IPS-18c (cell line): ENCODE results near the gene SLC4A1.

ENCODE experiments used
- H3K4me3 ChIP-seq: 2 replicates; pipeline ENCODE4 v1.7.0; 2013; ENCODE audit warnings: low read depth, mild to moderate bottlenecking, low read length, moderate library complexity; ENCODE audit not compliant: insufficient read depth
- H3K9me3 ChIP-seq: one replicate; pipeline ENCODE4 v1.6.1; 2013; ENCODE audit warnings: mild to moderate bottlenecking, low read length, moderate library complexity; ENCODE audit not compliant: control insufficient read depth, insufficient read depth

Gene SLC4A1

GRCh38 chr17:44216694-44217093 is 51.2 kb downstream of the SLC4A1 start:
- Histone ChIP-seq H3K4me3 (no peak overlapping the region), H3K9me3 (no peaks in the 10 kb centered on the region)

- Histone ChIP-seq H3K4me3 (no peak overlapping the region), H3K9me3 (no peaks in the 10 kb centered on the region)
These were observed 51.8 kb downstream of the SLC4A1 start for GRCh38 chr17:44216173-44216572.

GRCh38 chr17:44214896-44215295 is 53.0 kb downstream of the SLC4A1 start:
- H3K4me3 ChIP-seq = no peak overlapping the region
- H3K9me3 ChIP-seq = no peaks in the 10 kb centered on the region

DNA sequence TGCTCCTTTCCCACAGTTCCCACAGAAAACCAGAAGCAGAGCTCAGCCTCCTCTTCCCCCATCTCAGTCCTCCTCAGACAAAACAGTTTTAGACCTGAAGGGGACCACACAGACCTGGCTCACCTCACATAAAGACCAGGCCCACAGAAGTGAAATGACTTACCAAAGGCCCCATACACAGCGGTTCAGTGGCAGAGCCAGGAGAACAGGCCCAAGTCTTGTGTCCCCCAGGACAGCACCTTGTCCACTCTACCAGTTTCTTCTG is 53.8 kb downstream of the SLC4A1 start:
- H3K4me3 ChIP-seq = no peak overlapping the region
- no peaks in the 10 kb centered on the region for H3K9me3 ChIP-seq

DNA sequence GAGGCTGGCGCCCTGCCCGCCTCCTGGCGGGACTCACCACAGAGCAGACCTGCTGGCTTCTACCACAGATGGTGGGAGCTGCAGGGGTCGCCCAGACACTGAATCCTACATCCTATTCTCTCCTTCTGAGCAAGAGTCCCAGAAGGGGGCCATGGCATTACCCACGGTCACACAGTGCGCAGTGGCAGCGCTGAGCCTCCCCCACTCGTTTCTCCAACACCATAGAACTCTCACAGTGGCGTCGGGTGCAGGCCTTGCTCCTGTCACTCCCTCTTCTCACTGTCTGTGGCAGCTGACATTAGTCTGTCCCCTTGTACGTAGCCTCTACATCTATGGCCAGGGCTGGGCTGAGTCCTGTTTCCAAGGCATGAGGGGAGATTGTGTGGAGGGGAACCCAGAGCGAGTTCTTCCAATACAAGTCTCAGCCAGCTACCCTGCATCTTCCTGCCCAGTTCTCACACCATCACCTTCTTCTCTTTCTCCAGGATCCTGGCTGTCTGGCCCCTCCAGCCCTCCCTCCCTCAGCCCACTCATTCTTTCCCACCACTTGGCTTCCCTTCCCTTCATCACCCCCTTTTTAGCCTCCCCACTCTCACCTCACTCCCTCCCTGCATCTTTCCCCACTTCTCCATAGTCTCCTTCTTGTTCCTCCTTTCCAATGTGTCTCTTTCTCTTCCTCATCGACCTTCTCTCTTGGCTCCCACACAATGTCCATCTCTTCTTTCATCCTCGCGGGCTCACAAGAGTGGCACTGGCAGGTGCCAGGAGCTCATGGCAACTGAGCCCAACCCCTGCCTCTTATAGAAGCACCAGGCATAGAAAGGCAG is 54.3 kb downstream of the SLC4A1 start:
- Histone ChIP-seq H3K9me3 (no peaks in the 10 kb centered on the region), H3K4me3 (no peak overlapping the region)

DNA sequence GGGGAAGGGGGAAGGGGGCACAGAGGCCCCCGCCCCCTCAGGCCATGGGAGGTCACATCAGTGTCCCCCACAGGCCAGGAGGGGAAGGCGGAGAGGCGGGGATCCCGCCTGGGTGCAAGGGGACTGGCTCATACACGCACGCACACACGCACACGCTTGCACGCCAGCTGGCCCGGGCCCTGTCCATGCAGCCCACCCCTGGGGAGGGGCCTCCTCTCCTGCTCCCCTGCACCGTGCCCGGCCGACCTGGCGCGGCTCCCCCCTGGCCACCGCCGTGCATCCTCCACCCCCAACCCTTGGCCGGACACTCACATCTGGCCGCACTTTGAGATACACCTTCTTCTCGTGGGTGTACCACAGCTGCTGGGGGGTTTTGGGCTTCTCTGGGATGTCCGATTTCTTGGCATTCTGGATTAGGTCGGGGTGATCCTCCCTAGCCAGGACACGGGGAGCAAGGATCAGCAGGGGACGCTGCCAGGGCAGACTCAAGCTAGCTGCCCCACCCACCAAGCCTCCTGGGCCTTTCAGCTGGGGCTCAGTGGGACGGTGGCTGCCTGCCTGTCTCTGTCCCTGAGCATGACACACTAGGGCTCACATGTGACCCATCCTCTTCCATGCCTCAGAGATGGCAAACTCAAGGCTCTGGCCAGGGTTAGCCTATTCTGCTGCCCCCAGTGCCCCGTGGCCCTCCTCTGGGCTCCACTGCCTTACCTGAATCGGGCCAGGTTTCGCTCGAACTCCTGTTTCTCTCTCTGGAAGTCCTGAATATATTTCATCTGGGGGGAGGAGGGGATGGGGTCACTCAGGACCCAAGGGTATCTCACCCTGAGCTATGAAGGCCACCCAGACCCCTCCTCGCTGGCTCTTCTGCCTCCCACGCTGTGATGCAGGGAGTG is 55.2 kb downstream of the SLC4A1 start:
- Histone ChIP-seq H3K9me3 (no peaks in the 10 kb centered on the region), H3K4me3 (no peak overlapping the region)

GRCh38 chr17:44211281-44212265 is 56.4 kb downstream of the SLC4A1 start:
- no peak overlapping the region; the same call in 1 of the 2 replicates for H3K4me3 ChIP-seq
- H3K9me3 ChIP-seq = no peaks in the 10 kb centered on the region

DNA sequence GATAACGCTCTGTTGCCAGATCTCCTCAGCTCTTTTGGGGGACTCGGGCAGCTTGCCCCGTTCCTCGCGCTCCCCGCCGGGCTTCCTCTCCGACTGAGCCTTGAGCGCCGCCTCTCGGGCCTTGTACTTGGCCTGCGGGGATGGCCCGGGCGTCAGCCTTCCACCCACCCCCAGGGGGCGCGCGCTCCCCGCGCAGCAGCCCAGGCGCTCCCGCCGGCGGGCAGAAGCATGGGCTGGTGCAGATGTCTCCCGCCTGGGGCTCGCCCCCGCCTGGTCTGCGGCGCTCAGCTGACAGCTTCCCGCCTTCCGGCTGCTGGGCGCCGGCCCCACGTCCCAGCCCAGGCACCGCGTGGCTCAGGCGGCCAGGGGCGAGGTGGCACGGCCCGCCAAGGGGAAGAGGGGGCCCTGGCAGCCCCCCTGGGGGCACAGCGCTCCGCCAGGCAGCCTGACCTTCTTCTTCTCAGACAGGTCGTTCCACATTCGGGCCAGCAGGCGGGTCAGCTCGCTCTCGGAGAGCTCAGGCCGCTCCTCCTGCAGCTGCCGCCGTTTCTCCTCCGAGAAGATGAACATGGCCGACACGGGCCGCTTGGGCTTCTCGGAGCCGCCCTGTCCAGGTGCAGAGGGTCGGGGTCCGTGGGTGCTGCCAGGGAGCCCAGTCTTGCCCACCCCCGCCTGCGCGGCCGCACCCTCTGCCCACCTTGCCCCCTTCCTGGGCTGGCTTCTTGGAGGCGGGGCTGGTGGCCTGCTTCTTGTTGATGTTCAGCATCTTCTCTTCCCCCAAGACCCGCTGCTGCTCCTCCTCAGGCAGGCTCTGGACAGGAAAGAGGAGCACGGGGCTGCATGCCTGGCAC is 57.4 kb downstream of the SLC4A1 start:
- no peak overlapping the region for H3K4me3 ChIP-seq
- H3K9me3 ChIP-seq = no peaks in the 10 kb centered on the region

DNA sequence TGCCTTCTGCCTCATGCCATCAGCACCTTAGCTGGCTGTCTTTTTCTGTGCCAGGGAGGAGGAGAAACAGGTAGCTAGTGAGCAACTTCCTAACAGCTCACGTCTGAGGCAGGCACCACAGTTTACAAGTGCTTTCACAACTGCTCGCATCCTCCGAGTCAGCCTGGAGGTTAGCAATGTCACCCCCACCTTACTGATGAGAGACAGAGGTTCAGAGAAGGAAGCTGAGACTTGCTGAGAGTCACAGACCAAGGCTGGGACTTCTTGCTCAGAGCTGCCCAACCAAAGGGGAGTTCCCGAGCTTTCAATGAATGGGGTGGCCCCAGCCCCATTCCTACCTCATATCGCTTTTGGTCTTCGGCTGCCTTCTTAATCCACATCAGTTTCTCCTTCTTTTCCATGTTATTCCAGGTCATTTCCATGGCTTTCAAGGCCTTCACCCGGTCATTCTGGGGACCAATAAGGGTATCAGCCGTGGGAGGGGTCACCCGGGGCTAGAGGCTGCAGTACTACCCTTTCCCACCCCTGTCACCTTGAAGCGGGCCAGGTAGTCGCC is 58.1 kb downstream of the SLC4A1 start:
- Histone ChIP-seq H3K9me3 (no peaks in the 10 kb centered on the region), H3K4me3 (no peak overlapping the region)

GRCh38 chr17:44207743-44208142 is 60.2 kb downstream of the SLC4A1 start:
- Histone ChIP-seq H3K4me3 (no peak overlapping the region), H3K9me3 (no peaks in the 10 kb centered on the region)

DNA sequence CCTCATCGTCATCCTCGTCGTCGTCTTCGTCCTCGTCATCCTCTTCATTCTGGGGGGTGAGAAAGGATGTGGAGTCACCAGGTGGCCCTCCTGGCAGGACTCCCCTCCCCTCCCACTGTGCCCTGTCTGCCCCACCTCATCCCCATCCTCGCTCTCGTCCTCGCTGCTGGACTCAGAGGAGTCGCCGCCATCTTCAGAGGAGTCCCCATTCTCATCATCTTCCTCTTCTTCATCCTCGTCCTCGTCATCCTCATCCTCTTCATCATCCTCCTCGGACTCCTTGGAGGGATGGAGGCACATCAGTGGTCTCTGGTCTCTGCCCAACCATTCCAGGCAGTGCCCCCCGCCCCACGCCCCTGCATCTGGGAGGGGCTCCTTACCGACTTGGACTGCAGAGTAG is 60.6 kb downstream of the SLC4A1 start:
- Histone ChIP-seq H3K9me3 (no peaks in the 10 kb centered on the region), H3K4me3 (no peak overlapping the region)

- Histone ChIP-seq H3K9me3 (no peaks in the 10 kb centered on the region), H3K4me3 (no peak overlapping the region)
These were observed 61.1 kb downstream of the SLC4A1 start for GRCh38 chr17:44206825-44207155.

DNA sequence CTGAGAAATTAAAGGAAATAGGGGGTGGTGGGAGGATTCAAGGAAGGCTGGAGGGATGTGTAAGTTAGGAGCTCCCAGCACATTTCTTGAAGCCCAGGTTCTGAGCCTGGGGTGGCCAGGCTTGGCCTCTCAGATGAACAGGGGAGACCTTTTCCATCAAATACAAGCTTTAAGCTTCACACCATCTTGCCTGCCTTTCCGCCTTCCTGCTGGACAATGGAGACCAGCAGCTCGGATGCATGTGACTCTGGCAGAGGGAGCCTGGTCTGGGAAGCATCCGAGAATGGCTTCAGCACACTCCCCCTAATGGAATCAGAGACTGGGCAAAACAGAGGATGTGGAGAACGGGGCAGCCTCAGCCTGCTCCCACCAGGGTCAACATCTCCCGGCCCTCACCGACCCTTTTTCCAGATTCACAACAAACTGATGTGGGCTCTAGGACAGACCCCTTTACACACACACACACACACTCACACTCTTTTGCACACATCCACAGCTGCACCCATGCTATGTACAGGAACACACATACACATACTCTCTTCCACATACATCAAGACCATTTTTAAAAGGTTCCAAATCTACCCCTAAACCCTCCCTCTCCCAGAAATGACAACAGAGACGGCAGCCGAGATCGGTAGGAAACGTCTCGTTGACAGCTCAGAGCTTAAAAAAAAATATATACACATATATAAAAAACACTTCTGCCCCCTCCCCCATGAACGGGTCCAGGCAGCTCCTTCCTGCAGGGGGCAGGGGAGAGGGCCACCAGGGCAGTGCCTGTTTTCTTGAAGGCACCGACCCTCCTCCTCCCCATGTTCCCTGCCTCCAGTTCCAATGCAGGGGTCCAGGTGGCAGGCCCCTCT is 61.7 kb downstream of the SLC4A1 start:
- Histone ChIP-seq H3K4me3 (no peak overlapping the region), H3K9me3 (no peaks in the 10 kb centered on the region)

DNA sequence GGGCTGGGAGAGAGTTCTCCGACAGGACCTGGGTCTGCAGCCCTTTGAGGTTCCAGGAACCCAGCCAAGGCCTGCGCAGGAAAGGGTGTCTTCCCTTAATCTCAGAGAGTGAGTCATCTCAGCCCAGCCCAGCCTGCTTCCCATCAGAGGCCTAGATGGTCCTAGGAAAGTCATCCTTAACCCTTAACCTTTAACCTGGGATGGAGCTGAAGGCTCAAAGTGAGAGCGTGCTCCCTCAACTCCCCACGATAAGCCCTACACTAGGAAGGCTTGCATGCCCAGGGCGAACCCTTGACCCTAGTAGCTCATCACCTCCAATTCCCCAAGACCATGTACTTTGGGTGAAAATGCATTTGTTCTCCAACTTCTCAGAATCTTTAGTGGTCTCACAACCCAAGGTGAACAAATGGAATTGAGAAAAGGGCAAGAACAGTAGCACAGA is 63.5 kb downstream of the SLC4A1 start:
- no peak overlapping the region for H3K4me3 ChIP-seq
- no peaks in the 10 kb centered on the region for H3K9me3 ChIP-seq

GRCh38 chr17:44203731-44204440 is 64.0 kb downstream of the SLC4A1 start:
- H3K4me3 ChIP-seq = no peak overlapping the region
- H3K9me3 ChIP-seq = no peaks in the 10 kb centered on the region
